Ovary (tissue), 3 donors: ENCODE data around the gene LPGAT1.

Experiments
- EP300 ChIP-seq: sonication (generic); formaldehyde crosslinking; IDR thresholded peaks from one replicate; pipeline ENCODE4 v1.6.1; 2017; ENCODE audit warnings: antibody characterized with exemption
- POLR2A ChIP-seq: fragments of 450-650 bp; IDR thresholded peaks from one replicate; pipeline ENCODE4 v1.6.1; 2017; ENCODE audit warnings: antibody characterized with exemption, mild to moderate bottlenecking, moderate library complexity
- TF ChIP-seq, protein P1 (sequence below), 3 donors: fragments of 450-650 bp in 2 of 3; fragments of 200-600 bp in 1 of 3; IDR thresholded peaks; one replicate each; pipeline versions ENCODE4 v1.5.1 to v1.8.0; 2016 to 2022; ENCODE audit warnings: antibody characterized with exemption in 3 of 3, mild to moderate bottlenecking in 1 of 3
- donor health status: DM: no; HTN: no; CAD: no.

DNA sequence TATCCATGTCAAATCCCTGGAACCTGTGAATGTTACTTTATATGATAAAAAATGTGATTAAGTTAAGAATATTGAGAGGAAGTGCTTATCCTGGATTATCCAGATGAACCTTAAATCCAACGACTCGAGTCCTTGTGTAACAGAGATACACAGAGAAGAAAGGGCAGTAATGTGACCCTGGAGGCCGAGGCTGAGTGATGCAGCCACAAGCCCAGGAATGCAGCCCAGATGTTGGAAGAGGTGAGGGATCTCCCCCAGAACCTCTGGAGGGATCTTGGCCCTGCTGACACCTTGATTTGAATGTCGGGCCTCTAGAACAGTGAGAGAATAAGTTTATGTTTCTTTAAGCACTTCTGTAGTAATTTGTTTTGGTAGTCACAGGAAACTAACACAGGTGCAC lies 18.0 kb downstream of the LPGAT1 start:
- TF ChIP-seq, protein P1, sequence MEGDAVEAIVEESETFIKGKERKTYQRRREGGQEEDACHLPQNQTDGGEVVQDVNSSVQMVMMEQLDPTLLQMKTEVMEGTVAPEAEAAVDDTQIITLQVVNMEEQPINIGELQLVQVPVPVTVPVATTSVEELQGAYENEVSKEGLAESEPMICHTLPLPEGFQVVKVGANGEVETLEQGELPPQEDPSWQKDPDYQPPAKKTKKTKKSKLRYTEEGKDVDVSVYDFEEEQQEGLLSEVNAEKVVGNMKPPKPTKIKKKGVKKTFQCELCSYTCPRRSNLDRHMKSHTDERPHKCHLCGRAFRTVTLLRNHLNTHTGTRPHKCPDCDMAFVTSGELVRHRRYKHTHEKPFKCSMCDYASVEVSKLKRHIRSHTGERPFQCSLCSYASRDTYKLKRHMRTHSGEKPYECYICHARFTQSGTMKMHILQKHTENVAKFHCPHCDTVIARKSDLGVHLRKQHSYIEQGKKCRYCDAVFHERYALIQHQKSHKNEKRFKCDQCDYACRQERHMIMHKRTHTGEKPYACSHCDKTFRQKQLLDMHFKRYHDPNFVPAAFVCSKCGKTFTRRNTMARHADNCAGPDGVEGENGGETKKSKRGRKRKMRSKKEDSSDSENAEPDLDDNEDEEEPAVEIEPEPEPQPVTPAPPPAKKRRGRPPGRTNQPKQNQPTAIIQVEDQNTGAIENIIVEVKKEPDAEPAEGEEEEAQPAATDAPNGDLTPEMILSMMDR (IDR thresholded peaks at IDR 0.05) = no peak
- TF ChIP-seq POLR2A = no peak
- TF ChIP-seq EP300 = no peak
